UCSD-AML1 (cell line): ENCODE data around the gene PSEN2.
A peak's percentile ranks its signal among the peaks of the same experiment; 100 is the strongest.

Experiments used
- DNase-seq: peaks from one replicate; lab custom pipeline; 2025; ENCODE audit not compliant: unreplicated experiment; lab: John Stamatoyannopoulos, UW

PSEN2 gene

DNA sequence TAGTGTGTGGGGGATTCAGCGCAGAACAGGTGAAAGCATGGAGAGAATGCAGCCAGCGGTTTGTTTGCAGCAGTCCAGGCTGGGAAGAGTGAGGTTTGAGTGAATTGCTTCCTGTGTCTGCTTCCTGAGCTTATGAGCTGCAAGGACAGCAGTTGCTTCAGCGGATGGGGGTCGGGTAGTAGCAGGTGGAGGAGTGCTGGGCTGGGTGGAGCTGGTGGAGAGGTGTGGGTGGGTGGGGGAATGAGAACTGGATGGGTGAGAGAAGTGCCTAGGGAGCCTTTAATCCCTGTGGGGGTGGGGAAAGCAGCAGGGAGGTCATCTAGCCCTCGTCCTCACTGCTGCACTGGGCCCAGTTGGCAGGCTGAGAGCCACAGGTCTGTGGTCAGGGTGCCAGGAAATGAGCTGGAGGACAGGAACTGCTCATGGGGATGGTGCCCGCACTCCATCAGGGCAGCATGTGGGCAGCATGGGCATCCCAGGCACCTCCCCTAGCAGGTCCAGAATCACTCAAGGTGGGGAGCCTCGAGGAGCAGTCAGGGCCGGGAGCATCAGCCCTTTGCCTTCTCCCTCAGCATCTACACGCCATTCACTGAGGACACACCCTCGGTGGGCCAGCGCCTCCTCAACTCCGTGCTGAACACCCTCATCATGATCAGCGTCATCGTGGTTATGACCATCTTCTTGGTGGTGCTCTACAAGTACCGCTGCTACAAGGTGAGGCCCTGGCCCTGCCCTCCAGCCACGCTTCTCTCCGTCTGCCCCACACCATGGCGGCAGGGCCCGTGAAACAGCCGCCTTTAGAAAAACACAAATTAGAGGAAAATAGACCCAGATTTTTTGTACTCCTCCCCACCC is 14.8 kb downstream of the PSEN2 start:
- peak; percentile 30 for DNase-seq

DNA sequence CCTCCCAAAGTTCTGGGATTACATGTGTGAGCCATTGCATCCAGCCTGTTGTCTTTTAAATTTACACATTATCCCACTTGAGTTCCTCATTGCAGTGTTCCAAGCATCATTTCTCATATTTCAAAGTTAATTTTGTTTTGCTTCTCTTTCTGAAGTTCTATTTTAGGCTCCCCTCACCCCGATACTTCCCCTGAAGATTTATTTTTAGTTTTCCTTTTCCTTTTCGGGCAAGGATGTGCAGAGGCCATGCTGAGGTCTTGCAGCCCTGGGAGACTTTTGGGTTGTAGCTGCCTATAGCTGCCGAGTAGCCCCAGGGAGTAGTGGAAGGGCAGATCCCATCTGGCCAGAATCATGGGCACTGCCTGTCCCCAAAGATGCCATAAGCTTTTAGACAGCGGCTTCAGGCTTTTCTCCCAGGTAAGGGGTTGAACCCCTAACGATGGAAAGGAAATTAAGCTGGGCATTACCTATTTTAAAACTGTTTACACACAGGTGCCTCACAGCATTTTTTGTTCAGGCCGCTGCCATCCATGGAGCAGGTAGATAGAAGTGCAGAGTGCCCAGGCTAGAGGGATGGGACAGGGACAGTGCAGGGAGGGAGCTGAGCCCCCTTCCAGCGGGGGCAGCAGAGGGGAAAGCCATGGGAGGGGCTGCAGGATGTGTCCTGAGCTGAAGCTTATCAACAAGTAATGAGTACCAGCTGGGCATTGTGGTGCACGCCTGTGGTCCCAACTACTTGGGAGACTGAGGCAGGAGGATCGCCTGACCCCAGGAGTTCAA is 15.9 kb downstream of the PSEN2 start:
- DNase-seq = no peak

DNA sequence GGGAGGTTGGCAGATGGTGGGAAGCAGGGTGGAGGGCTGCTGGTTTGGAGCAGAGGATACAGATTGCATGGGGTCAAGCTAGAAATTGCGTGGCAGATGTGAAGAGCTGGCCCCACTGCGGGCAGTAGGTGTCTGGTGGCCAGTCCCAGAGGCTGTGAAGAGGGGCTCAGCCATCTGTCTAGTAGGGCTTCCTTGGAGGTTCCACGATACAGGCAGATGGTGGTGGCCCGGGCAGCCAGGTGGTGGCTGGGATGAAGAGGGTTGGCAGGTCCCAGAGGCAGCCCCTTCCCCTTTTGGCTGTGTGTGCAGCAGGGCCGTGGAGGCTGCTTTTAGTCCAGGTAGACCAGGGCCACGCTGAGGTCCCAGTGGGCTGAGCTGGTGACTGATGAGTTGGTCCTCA is 16.6 kb downstream of the PSEN2 start:
- no peak for DNase-seq

DNA sequence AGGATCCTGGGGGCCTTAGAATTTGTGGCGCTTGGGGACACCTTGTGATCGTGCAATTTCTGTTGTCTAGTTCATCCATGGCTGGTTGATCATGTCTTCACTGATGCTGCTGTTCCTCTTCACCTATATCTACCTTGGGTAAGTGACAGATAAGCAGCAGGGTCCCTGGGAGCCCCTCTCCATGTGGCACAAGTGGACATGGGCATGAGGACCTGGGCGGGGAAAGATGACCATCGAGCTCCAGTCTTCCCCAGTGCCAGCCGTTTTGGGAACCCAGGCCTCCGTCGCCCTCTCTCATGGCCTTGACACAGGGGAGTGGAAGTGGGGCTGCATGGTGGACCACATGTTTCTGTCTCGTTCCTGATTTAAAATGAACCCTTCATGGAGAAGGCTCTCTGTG is 17.6 kb downstream of the PSEN2 start:
- DNase-seq = no peak

DNA sequence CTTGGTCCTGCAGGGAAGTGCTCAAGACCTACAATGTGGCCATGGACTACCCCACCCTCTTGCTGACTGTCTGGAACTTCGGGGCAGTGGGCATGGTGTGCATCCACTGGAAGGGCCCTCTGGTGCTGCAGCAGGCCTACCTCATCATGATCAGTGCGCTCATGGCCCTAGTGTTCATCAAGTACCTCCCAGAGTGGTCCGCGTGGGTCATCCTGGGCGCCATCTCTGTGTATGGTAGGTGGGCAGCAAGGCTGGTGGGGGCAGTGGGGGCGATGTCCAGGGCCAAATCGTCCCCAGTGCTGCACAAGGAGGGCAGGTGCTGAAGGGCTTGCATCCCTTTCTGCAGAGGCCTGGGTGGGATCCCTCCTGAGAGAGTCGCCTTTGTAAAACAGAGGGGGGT is 18.4 kb downstream of the PSEN2 start:
- no peak for DNase-seq

DNA sequence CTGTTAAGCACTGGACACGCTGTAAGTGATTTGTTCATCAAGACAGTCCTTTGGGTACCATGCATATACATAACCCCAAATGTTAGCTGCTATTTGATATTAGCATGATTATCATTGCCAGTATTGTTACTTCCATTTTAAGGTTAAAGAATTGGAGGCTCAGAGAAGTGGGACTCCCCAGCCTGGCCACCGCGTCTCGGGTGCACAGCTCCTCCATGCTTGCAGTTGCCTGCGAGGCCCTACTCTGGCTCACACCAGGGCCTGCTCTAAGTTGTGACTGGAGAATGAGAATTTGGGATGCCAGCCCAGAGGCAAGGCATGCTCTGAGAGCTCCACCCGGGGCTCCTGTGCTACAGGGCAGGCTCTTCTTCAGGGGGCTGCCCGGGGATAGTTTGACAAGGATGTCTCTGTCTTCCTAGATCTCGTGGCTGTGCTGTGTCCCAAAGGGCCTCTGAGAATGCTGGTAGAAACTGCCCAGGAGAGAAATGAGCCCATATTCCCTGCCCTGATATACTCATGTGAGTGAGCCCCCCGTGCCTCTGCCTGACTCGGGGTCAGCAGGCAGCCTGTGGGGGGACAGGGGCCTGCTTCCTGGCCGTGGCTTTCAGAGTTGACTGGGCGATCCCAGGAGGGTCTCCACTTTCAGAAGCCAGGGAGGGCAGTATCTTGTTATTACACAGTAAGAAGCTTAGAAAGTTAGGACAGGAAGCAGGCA is 19.4 kb downstream of the PSEN2 start:
- DNase-seq = no peak

DNA sequence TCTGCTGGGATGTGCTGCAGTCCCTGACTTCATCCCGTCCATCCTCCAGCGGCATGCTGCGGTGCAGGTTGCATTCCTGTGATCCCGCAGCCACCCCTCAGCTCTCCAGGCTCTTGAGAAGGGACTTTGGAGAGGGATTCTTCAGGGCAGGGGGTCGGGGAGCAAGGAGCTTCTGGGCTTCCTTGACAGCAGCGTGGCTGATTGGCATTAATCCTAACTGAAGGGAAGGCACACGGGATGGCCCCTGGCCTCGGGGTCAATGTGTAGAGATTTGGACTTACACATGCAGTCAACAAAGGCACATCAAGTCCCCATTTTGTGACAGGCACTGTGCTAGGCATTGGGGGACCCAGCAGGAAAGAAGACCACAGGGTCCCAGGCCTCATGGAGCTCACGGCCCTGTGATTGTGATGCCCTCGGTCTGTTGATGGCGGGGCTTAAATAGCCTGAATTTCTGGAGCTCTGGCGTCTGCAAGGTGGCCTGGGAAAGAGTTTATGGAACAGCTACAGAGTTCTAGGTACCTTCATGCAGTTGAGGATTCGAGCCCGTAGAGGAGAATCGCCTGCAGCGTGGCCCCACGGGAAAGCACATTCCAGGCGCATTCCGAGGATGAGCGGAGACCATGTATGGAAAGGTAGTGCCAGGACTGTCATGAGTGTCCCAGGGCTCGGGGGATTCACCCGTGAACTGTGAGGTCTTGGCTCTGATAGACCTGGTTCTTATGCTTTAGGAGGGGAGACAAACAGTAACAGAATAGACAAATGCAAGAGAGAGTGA is 20.1 kb downstream of the PSEN2 start:
- DNase-seq = no peak

DNA sequence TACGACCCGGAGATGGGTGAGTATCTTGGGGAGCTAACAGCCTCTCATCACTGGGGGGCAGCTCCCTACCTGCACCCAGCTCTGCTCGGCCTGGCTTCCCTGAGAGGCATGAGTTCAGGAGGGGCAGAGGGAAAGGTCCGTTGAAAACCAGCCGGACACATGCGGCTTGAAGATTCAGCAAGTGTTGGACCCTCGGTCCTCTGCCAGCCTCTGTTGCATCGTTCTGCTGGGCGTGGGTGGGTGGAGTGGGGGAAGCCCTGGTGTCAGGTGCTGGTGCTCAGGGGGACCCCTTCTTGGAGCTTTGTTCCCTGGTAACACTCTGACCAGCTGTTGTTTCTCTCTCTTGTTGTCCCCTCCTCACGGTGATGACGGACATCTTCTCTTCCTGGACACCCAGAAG is 20.9 kb downstream of the PSEN2 start:
- DNase-seq = no peak

DNA sequence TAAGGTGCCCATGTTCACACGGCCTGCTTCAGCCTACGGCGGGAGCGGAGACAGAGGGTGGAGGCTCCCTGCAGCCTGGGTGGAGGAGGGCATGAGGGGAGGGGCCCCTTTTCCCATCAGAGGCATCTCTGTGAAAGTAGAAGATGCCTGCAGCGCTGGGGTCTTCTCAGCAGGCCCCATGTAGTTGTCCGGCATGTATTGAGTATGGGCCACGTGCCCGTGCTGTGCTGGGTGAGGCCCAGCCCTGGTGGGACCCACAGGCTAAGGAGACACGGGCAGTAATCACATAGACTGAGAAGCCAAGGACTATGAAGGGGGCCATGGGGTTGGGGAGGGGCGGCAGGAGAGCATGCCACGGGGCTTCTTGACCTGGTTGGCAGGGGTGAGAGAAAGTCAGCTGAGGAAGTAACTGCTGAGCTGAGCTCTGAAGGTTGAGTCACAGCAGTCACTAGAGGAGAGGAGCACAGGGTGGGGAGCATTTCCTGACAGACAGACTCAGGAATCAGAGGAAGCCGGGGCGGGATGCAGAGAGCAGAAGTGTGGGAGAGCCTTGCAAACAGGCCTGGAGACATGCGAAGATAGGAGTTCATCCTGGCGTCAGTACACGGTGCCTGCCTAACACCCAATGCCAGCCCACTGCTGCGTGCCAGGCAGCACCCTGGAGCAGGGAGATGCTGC is 21.6 kb downstream of the PSEN2 start:
- peak; percentile 44 for DNase-seq

DNA sequence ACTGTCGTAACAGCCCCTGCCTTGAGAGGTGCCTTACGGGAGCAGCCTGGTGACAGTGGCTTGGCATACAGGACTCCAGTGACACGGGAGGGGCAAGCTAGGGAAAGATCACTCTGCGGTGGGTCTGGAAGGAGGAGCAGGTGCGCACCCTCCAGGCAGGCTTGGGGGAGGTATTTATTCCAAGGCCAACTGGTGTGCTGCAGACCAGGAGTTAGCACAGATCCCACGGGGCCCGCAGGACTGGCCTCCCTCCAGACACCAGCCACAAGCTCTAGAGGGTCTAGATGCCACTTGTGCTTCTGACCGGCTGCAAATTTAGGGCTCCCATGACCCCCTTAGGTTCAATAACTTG is 22.1 kb downstream of the PSEN2 start:
- no peak for DNase-seq

DNA sequence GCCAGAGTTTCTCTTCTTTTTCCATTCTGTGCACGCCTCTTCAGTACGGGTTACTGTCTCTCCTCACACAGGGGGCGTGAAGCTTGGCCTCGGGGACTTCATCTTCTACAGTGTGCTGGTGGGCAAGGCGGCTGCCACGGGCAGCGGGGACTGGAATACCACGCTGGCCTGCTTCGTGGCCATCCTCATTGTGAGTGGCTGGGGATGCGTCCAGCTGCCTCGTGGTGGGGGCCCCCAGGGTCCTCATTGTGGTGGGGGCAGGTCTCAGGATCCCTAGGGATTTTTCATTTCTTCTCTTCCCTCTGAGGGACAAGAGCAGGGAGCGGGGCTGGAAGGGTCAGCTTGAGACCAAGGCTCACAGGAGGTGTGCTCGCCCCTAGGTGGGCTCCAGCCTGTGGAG is 23.5 kb downstream of the PSEN2 start:
- DNase-seq = no peak

DNA sequence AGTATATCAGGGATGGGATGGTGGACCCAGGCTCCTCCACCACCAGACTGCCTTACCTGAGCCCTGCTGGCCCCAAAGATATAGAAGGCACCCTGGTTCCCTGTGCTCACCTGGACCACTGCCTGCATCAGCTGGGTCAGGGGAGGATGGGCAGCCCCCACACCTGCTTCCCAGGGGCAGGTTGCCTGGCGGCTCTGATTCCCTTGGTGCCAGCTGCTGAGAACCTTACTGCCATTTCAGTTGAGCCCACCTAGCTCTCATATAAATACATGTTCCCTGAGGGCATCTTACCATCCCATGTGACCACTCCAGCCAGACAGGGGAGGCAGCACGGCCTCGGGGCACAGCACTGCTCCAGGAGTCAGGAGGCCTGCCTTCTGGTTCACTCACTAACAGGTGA is 24.4 kb downstream of the PSEN2 start:
- no peak for DNase-seq

DNA sequence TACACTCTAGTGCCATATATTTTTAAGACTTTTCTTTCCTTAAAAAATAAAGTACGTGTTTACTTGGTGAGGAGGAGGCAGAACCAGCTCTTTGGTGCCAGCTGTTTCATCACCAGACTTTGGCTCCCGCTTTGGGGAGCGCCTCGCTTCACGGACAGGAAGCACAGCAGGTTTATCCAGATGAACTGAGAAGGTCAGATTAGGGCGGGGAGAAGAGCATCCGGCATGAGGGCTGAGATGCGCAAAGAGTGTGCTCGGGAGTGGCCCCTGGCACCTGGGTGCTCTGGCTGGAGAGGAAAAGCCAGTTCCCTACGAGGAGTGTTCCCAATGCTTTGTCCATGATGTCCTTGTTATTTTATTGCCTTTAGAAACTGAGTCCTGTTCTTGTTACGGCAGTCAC is 25.2 kb downstream of the PSEN2 start:
- no peak for DNase-seq

DNA sequence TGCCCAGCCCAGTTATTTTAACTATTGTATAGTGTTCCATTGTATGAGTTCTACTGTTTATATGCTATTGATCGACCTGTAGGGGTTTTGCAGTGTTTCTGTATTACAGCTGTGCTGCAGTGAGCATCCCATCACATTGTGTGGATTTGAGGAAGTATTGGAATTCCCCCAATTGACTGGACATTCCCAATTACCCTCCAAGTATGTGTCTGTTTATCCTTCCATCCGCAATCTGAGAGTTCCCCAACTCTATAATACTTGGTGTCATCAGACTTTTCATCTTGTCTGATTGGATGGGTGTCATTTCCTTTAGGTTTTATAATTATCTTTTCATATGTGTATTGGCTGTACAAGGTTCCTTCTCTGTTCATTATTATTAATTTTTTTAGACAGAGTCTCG is 27.8 kb downstream of the PSEN2 start:
- DNase-seq = no peak

DNA sequence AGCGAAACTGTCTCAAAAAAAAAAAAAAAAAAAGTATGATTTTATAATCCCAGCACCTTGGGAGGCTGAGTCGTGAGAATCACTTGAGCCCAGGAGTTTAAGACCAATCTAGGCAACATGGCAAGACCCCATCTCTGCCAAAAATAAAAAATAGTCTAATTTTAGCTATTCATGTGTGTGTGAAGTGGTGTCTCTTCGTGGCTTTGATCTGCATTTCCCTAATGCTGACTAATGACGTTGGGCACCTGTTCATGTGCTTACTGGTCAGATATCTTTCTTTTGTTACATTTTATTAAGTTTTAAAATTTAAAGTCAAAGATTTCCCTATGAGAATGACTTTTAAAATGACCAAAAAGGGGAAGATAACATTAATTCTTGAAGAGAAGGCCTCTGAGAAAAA is 31.0 kb downstream of the PSEN2 start:
- DNase-seq = no peak

DNA sequence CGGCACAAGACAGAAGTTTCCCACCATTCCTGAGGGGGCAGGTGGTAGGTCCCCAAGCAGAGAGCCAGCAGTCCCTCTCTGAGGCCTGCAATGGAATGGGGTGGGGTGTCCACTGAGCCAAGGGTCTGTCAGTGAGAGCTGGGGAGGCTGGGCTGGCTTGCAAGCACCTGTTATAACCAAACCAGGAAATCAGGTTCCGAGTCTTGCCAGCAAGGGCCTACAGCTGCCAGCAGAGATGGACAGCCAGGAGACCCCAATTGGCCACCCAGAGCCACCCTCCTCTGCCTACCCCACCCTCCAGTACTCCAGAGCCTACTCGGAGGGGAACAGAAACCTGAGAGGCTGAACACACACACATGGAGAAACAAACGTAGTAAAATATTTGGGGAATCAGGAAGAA is 32.2 kb downstream of the PSEN2 start:
- DNase-seq = no peak

DNA sequence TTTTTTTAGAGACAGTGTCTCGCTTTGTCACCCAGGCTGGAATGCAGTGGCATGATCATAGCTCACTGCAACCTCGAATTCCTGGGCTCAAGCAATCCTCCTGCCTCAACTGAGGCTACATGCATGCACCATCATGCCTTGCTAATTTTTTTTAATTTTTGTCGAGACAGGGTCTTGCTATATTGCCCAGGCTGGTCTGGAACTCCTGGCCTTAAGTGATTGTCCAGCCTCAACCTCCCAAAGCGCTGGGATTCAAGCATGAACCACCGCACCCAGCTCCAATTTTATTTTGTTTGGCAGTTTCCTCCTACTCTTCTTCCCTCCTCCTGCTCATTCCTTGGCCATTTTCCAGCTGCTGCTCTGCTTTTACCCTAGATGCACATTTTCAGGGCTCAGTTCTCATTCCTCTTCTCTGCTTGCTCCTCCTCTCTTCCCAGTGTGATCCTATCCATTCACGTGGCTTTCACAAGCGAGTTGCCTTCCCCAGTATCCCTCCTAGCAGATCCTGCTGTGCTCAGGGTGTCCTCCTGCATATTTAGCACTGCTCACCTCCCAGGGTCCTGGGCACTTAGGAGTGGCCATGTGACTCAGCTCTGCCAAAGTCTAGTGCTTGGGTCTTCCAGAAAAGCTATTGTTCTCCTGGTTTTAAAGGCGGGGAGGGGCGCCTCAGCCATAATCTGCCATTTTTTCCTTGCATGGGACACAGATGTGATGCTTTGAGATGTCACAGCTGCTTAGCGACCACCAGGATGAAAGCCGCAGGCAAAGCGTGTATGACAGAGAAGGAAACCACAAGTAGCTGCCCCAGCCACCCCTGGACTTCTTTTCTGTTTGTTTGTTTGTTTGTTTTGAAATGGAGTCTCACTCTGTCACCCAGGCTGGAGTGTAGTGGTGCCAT is 33.7 kb downstream of the PSEN2 start:
- no peak for DNase-seq

DNA sequence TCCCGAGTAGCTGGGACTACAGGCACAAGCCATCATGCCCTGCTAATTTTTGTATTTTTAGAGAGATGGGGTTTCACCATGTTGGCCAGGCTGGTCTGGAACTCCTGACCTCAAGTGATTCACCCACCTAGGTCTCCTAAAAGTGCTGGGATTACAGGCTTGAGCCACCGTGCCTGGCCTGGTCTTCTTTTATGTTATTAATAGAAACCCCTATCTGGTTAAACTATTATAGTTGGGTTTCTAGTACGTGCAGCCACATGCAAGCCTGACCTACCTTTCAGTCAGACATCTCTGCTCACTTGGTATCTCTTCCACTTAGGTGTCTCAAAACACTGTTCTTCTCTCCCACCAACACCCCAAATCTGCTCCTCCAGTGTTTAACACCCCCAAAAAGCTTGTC is 34.4 kb downstream of the PSEN2 start:
- no peak for DNase-seq

DNA sequence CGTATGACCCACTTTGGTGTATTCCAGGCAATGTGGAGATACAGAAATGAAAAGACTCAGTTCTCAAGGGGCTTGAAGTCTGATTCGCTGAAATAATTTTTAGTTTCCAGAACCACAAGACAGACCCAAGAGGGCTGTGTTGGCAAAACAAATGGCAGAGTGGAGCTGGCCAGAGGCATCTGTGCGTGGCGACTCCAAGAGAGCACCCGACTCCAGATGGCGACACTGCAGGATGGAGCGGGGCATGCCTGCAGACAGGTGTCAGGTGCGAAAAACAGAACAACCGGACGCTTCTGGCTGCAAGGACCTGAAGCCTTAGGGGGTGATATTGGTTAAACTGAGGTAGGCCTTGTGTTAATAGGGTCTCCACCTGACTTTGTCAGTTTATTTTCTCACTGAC is 38.0 kb downstream of the PSEN2 start:
- no peak for DNase-seq

DNA sequence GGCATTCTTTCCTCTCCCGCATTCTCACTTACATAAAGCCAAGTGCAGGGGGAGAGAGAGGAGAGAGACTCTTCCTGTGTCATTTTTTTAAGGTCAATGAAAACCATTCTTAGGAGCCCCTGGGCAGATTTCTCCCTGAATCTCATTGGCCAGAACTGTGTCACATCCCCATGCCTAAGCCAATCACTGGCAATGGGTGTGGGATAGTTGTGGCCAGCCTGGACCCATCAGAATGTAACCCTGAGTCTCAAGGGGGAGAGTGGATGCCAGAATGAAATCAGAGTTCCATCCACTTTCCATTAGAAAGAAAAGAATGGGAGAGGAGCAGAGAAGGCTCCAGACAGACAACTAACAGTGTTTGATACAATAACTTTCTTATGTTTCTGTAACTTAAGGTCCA is 38.5 kb downstream of the PSEN2 start:
- DNase-seq = no peak
